GM12892 (cell line): ENCODE data around the gene RHBDL3.

Experiments used
- POLR2A ChIP-seq: IDR thresholded peaks from 2 replicates; pipeline ENCODE4 v1.6.1; 2011; ENCODE audit warnings: low read depth, low read length, control low read depth
- TAF1 ChIP-seq: IDR thresholded peaks from 2 replicates; pipeline ENCODE4 v1.6.1; 2011; ENCODE audit warnings: low read depth, mild to moderate bottlenecking, control low read depth, low read length, borderline replicate concordance

- TF ChIP-seq TAF1, result no peak
- no peak for TF ChIP-seq POLR2A
These were observed 70.1 kb downstream of the RHBDL3 start for GRCh38 chr17:32335687-32336086.
